ENCODE data around the gene BMX.

Gene BMX

DNA sequence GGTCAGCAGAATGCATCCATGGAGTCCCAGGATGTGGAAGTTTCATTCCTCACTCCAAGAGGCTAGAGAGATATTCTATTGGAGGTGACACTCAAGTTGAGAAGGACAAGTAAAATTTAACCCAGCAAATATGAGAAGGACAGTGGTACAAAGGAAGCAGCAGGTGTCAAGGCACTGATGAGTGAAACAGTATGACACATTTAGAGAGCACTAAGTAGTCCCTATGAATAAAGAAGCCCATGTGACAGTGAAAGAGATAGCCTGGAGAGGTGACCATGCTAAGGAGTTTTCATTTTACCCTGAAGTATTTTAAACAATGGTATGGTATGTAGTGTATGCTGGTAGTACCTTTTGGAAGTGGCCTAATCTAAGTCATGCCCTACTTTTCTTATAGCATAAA, 9.2 kb downstream of the BMX start:
- DNase-seq, result no peak

DNA sequence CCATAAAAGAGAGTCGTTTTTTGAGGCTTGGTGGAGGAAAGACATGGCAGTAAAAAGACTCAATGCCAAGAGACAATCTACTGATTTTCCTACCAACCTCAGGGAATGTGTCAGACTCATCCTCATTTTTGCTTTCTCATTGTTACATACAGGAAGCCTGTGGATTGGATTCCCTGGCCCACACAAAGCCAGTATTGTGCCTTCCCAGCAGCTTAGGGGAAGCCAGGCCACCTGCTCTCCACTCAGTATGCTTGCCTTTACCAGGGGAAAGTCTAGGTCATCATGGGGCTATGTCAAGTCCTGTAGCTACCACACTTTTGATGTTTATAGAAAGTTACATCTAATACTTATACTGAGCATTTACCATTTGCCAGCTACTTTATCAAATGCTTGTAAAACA, 11.0 kb downstream of the BMX start:
- DNase-seq, result no peak

DNA sequence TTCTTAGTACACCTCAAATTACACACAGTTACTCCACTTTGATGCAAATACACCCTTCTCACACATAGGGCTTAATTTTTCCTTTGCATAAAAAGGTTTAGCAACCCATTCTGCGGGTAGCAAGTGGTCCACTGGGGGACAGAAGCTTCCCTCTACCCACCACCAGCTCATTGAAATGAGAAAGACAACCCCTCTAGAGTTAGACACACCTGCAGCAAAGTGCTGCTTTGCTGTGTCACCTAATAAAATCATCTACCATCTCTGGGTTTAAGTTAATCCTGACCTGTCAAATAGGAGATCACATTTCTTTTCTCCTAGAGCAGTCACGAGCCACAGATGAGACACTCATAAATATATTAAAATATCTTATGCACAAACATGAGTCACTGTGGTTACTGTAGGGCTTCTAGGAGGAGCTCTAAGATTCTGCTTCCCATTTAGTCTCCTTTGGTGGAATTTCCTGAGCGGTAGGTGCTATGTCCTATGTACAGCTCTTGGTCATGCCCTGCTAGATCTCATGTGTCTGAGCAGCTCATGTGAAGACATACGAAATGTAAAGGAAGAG, 11.9 kb downstream of the BMX start:
- no peak for DNase-seq

DNA sequence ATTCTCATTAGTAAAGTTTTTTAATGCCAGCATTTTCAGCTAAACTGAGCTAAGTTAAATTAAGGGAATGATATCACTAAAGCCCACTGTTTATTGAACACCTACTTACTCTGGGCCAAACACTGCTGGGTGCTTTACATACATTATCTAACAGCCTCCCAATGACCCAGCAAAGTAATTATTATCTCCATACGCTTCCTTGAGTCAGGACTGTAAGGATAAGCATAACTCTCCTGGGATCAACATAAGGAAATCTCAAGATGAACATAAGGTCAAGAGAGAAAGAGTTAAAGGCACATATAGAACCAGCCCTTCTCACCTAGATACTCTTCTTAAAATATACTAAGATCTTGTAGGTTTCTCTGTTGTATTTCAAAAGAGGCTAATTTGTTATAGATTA, 13.7 kb downstream of the BMX start:
- DNase-seq, result no peak

DNA sequence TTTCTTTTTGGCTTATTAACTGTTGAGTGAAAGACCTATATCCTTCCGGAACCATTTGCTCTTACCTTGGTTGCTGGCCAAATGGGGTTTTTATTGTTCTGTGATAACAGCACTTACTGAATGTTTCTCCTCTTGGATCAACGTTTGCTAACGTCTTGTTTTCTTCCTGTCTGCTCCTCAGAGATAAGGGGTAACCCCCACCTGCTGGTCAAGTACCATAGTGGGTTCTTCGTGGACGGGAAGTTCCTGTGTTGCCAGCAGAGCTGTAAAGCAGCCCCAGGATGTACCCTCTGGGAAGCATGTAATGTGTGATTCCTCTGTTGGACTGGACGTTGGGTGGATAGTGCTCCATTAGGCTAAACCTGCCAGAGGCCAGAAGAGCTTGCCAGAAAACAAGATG, 15.3 kb downstream of the BMX start:
- DNase-seq, result no peak

DNA sequence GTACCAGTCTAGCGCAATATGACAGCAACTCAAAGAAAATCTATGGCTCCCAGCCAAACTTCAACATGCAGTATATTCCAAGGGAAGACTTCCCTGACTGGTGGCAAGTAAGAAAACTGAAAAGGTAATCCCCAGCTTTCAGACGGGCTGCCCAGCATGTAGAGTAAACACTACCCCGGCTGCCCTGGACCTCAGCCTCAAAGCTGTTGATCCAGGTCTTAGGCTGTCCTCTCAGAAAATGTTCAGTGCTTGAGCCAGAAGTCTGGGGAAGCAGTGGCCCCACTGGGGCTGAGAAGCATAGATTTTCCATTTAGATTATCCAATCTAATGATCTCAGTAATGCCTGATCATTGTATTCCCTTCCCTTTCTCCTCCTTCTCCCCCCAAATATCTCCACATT, 21.9 kb downstream of the BMX start:
- no peak for DNase-seq

DNA sequence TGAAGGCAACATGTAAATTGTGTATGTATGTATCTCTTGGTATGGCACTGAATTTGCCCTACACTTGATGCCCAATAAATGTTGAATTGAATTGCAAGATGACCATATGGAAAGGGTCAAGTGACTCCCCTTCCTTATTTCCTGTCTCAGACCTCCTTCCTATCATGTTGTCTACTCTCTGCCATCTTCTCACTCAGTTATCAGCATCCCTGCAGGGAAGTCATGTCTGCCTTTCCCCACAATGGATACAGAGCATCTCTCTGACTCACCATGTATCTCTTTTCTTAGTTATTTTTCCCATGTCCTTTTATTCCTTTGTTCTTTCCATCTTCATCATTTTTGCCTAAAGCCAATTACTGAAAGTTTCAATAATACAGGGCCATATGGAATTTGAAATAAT, 22.5 kb downstream of the BMX start:
- DNase-seq, result no peak

DNA sequence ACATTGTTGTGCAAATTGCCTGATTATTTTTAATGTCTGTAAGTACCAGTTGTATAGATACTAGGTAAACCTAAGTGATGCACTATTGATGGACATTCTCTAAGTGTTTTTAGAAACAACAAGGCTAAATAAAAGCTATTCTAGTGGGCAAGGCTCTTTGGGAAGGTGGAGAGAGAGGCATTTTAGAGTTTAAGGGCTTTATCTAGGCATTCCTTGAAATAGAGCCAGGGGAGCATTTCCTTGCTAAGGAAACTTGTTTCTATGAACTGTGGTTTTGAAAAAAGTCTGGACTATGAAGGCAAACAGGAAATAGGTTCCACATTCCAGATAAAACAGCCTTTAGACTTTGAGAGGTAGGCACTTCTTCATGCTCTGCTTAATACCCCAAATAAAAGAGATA, 23.8 kb downstream of the BMX start:
- no peak for DNase-seq

DNA sequence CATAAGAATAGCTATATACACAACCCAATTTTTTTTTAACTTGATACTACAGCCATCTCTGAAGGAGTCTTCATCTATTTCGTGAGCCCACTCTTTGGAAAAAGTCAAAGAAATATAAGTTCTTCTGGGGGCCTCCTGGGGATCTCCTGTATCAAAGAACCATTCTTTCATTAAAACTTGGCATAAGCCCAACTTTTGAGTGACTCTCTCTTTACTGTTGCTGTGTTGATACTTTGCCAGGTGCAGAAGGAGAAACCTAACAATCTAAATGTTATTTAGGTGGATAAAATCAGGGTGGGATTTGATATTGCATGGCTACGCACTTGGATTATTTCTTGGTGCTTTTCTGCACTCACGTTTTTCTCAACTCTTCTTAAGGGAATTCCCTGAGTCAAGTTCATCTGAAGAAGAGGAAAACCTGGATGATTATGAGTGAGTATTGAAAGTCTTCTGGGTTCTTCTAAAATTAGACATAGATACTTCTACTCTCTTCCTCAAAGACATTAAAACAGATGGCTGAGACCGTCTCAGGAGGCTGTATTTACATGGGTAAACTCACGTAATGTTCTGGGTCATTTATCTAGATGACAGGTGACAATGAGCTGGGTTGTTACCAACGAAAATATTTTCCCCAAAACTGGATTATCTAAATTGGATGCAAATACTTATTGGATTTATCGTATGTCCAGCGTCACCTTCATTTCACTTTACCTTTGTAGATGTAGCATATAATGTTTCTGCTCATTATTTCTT, 25.2 kb downstream of the BMX start:
- DNase-seq, result no peak

DNA sequence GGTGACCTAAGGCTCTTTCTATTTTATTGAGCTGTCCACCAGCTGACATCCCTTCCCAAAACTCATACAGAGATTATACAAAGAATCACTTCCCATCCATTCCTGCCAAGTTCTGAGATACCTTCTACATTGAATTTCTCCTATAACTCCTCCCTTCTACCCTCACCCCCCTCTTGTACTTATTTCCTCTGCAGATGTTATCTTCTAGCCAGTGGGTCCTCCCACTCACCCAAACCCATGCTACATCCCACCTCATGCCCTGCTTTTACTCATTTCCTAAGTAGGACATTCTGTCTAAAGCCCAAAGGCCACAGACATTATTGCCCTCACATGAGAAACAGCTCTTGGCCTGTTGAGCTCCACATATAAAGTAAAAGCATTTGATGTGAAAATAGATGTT, 28.6 kb downstream of the BMX start:
- no peak for DNase-seq

DNA sequence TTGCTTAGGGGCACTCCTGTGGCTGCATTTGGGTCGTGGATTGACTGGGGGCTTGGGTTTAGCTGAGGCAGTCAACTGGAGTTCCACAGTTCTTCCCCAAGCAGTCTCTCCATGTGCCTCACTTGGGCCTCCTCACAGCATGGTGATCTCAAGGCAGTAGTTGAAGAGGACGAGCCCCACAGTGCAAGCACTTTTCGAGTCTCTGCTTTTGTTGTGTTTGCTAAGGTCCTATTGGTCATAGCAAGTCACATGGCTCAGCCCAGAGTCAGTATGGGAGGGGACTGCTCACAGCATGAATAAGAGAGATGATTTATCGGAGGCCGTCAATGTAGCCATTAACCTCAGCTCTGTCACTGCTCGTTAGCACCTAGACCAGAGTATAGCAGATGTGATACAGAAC, 29.7 kb downstream of the BMX start:
- no peak for DNase-seq

DNA sequence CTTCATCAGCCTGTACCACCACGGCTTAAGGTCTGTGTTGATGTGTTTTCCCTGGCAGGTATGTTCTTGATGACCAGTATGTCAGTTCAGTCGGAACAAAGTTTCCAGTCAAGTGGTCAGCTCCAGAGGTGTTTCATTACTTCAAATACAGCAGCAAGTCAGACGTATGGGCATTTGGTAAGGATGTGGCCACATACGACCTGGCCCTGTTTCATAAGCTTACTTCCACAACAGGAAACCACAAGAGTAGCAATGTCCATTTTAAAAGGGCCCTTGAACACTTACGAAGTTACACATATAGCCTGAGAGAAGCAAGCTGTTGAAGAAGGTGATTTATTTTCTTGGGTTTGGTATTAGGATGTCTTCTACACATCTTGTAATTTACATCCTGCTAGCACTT, 46.1 kb downstream of the BMX start:
- DNase-seq, result no peak

DNA sequence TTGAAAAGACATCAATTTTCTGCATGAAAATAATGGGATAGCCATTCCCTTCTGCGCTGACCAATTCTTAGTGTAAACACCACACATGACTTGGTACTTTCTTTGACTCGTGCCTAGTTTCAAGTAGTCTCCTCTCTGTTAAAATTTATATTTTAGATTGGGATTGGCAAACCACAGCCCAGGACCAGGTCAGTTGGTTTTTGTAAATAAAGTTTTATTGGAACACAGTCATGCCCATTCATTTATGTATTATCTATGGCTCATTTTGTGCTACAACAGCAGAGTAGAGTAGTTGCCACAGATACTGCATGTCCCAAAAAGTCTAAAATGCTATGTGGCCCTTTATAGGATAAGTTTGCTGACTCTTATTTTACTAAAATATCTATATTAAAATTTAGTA, 46.7 kb downstream of the BMX start:
- DNase-seq, result no peak

DNA sequence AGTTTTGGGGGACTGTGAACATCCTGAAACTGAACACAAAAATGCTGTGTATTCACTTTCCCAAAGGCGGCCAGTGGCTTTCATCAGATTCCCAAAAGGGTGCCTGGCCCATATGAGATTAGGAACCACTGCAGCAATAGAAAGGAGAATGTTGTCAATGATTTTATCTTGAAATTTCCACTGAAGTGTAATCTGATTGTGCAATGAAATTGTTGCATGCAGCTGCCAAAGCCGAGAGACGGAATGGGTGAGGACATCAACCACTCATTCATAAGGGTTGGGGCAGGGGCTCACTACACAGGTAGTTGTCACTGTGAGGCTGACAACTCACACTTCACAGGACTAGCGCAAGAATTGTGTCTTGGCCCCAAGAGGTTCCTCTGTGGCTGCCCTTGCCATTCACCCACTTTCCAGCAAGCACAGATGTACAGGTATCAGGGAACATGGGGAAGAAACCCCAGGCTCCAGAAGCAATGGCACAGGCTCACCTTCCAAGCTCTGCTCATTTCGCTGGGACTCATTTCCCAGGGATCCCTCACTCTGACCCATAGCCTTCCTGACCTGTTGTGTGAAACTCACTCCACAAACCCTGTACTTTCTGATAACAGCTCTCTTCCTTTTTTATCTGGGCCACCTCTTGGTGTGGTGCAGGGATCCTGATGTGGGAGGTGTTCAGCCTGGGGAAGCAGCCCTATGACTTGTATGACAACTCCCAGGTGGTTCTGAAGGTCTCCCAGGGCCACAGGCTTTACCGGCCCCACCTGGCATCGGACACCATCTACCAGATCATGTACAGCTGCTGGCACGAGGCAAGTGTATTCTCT, 48.8 kb downstream of the BMX start:
- no peak for DNase-seq

DNA sequence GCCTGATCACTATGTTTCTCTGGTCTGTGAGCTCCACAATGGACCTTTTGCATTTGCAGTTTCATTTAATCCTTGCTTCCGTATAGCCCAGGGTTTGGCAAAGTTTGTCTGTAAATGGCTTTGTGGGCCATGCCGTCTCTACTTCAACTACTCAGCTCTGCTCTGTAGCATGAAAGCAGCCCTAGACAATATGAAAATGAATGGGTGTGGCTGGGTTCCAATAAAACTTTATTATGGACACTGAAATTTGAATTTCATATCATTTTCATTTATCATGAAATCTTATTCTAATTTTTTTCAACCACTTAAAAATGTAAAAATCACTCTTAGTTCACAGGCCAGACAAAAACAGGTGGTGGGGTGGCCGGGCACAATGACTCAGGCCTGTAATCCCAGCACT, 58.6 kb downstream of the BMX start:
- DNase-seq, result no peak

DNA sequence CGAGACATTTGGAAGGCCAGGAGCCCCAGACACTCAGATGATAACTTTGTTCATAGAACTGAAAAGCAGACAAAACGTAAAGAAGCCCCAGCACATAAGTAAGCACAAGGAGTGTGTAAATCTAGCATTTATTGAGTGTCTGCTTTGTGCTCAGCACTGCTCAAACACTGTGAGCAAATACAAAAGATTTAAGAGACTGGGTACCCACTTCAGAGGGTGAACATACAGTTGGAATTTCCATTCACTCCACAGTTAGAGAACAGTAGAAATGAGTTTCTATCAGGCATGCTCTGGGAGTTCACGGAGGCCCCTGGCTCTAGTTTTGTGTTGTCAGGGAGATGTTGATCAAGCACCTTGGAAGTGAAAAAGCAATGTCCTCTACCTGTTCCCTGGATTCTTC, 60.3 kb downstream of the BMX start:
- no peak for DNase-seq

DNA sequence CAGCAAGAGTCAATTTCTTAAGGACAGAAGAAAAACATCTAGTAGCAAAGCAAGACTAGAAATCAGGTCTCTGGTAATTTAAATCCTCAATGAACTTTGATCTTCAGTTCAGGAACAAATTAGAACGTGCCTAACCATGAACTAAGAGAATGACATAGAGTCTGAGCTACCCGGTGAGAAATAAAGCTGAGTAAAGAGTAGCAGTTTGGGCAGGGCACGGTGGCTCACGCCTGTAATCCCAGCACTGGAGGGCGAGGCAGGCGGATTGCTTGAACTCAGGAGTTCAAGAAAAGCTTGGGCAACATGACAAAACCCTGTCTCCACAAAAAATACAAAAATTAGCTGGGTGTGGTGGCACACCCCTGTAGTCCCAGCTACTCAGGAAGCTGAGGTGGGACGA, 62.4 kb downstream of the BMX start:
- DNase-seq, result no peak

DNA sequence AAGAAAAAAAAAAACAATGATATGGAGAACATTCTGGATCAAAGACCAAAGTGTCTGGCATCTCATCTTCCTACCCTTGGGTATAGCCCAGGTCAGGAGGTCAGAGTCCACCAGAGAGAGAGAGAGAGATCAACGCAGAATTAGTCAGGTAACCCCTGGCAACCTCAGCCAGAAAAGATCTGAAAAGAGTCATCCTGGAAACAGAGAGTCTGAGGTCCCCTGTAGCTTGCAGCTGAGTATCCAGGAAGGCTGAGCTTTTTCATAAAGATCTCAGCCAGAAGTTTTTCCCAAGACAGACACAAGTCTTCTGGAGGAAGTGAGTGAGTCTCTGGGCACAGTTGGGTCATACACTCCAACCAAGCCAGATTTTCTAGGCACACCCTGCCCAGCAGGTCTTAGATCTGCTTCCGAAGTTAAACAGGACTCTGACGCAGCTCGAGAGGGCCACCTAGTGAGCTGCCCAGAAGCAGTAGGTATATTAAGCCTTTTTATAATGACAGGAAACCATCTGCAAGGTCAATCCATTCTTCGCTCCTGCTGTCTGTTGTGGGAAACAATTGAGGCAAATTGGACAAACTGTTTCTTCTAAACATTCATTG, 64.5 kb downstream of the BMX start:
- peak in 1 of 5 experiments; percentile 41 for DNase-seq

DNA sequence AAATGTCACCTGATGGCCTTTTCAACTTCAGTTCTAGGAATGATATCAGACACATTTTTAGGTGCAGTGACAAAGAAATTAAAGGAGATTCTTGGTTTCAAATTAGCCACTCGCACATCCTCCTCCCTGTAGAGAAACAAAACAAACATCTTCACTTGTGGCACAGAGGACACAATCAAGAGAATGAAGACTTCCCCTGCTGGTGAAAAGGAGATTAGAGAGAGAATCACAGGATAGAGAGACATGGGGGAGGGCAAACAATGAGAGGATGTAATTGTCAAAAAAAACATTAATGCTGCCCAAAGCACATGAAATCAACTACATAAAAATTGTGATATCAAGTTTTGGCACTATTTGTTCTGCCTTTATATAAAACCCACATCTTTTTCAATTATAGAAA, 65.6 kb downstream of the BMX start:
- peak in 1 of 5 experiments; percentile 0 for DNase-seq

DNA sequence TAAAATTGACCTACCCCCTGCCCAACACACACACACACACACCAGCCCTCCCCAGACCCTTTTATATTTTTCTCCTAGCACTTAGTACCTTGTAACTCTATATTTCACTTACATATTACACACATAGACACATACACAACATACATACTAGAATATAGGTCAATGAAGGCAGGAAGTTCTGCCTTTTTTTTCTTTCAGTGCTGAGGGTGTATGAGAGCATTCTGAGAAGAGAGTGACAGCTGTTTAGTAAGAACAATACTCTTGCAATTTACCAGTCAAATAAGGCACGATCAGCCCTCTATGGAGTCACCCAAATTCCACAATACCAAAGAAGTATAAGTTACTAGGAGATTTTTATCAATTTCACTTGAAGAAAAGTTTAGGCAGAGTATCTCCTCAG, 66.7 kb downstream of the BMX start:
- no peak for DNase-seq

DNA sequence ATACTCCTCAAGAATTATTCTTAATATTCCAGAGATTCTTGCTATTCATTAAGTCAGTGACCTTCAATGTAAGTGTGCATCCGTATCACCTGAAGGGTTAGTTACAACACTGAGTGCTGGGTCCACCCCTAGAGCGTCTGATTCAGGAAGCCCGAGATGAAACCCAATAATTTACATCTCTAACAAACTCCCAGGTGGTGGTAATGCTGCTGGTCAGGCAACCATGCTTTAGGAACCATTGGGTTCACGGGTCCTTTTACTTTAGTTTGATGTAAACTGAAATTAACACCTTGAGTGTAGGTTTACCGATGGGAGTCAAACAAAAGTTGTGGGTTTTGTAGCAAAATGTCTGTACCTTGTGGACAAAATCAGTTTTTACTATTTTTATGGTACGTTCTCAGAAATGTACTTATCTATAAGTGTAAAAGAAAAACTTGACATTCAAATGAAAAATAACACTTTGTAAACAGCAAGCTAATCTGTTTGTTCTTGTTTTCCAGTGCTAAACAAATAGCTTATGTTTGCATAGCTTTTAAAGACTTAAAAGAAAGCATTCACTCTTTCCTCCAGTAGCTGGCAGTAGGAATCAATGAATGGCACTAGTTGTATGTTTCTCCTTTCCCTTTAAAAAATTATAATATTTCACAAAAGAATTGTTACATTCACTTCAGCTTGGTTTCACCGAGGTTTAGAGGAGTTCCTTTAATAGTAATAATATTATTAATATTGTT, 67.4 kb downstream of the BMX start:
- no peak for DNase-seq

DNA sequence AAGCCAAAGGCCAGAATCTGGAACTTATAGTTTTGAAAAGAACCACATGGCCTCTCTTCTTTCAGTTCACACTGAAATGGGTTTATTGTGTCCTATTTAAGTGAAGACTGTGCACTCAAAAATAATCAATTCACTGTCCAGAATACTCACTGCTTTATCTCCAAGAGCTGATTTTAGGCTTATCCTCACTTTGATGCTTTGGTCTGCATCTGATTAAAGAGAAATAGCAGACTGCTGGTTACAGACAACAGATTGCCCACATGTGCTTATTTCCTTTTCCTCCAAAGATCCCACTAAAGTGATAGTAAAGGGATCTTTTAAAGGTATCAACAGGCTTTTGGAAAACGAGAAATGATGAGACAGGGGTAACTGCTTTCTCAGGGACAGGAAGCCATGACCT, 69.5 kb downstream of the BMX start:
- DNase-seq, result no peak

DNA sequence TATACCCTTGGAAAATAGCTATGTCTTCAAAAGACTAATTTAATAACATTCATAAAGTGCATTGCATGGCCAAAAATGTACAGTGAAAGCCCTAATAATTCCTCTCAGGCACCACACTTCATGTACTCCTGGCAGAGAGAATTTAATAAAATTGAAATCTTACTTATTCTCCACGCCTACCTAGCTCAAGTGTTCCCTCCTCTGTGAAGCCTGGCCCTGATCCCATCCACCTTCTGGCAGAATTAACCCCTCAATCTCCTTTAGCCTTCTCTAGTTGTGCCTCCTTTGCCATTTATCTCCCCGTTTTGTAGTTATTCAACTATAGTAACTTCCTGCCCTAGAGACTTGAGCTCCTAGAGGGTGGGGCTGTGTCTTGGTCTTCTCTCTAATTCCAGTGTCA, 73.4 kb downstream of the BMX start:
- DNase-seq, result no peak

Measured in T-helper 2 cell (primary cell).